ENCODE data around the gene NR0B1.

Gene NR0B1

DNA sequence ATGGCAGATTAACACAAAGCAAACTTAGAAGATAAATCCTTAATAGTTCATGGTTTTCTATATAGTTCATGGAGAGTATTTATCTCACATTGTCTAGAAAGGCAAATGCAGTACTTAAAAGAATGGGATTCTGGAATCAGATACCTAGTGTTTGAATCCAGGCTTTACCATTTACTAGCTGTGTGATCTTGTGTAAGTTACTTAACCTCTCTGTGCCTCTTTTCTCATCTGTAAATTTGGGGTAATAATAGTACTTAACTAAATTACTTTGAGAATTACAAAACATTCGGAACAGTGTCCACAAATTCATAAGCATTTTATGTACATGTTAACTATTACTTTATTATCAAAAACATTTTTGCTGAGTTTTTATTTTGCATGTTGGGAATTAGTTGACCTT is 46.4 kb downstream of the NR0B1 start:
- no peak for DNase-seq

DNA sequence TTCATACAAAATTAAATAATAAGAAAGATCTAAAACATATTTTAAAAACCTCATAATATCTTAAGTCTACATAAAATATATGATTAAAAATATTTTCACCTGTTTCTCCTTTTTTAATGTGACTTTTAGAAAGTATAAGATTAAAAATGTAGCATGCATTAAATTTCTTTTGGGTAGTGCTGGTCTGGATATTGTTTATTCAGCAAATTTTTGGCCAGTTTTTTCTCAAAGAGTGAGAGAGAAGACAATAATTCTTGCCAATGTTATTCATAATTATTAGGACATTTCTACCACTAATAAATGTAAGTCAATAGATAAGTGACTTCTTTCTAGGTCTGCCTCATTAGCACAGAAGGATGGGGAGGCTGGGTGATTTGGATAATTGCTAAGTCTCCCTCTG is 48.2 kb downstream of the NR0B1 start:
- no peak for DNase-seq

DNA sequence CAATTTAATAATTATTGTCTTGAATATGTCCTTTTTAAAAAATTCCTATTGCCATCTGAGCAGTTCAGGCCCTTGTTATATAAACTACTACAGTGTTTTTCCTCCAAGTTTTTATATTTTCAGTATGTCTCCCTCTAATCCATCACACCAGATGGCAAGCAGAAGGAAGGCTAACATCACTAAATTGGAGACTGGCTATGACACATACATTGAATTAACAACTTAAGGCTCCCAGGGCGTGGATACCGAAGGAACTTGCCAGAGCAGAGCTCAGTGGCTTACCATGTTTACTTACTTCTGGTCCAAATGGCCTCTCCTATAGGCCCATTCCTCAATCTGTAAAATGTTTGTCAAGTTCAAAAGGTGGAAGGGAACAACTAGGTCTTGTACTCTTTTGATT is 49.3 kb downstream of the NR0B1 start:
- DNase-seq = no peak
